HepG2 (cell line): ENCODE measurements around the gene LMNA. TPM values are rescaled to one million over a fixed set of nuclear protein-coding genes. Genes with fewer than 3 reads are reported as not detected.

Source experiments
- AGO2 ChIP-seq: fragments of 200-400 bp; formaldehyde crosslinking; optimal IDR thresholded peaks from 2 replicates; pipeline ENCODE3; 2017; ENCODE audit warnings: mild to moderate bottlenecking, low read depth, low read length, moderate library complexity
- CAMTA2 ChIP-seq: sonication (generic); formaldehyde crosslinking; IDR thresholded peaks from 2 replicates; pipeline ENCODE4 v1.4.0; 2020; ENCODE audit warnings: mild to moderate bottlenecking, missing genetic modification reagents, borderline replicate concordance
- ELF3 ChIP-seq: IDR thresholded peaks from 2 replicates; pipeline ENCODE4 v1.6.1; 2016; ENCODE audit warnings: missing genetic modification reagents, missing compliant biosample characterization
- FOXA1 ChIP-seq, 2 experiments: fragments of 450-650 bp in 1 of 2; sonication (generic) in 1 of 2; formaldehyde crosslinking in 1 of 2; IDR thresholded peaks; 2 replicates each; pipeline versions ENCODE4 v1.4.0 to v1.6.1; 2016 to 2020; ENCODE audit warnings: missing genetic modification reagents in 1 of 2
- KDM2A ChIP-seq: sonication (generic); formaldehyde crosslinking; IDR thresholded peaks from 2 replicates; pipeline ENCODE4 v1.4.0; 2020; ENCODE audit warnings: low read depth, missing genetic modification reagents, borderline replicate concordance
- MAFG ChIP-seq: sonication (generic); formaldehyde crosslinking; IDR thresholded peaks from 2 replicates; pipeline ENCODE4 v1.5.1; 2020; ENCODE audit warnings: mild to moderate bottlenecking, missing genetic modification reagents
- ZBTB7B ChIP-seq: sonication (generic); formaldehyde crosslinking; IDR thresholded peaks from 2 replicates; pipeline ENCODE4 v1.4.0; 2020; ENCODE audit warnings: missing genetic modification reagents
- ZNF180 ChIP-seq: sonication (generic); formaldehyde crosslinking; IDR thresholded peaks from 2 replicates; pipeline ENCODE4 v1.4.0; 2020; ENCODE audit warnings: low read depth, missing genetic modification reagents, borderline replicate concordance
- ZNF788 ChIP-seq: sonication (generic); formaldehyde crosslinking; IDR thresholded peaks from 2 replicates; pipeline ENCODE4 v1.5.0; 2020; ENCODE audit warnings: mild to moderate bottlenecking, missing genetic modification reagents, borderline replicate concordance
- polyA plus RNA-seq, 8 experiments: library from polyadenylated mRNA; depleted of rRNA in 3 of 8; stranded (reverse) in 7 of 8; unstranded in 1 of 8; fragments of >200 nt; fragmentation: Illumina TruSeq in 4 of 8; extraction: Trizol in 4 of 8; gene quantifications; 2 replicates each; pipeline versions ENCODE4 v1.2.1 to v1.2.3, GENCODE V29; 2011 to 2016; ENCODE audit warnings: low read depth in 4 of 8, missing spikeins in 1 of 8, mixed read lengths in 1 of 8; ENCODE audit not compliant: insufficient read depth in 1 of 8
- total RNA-seq, 5 experiments: library from RNA; depleted of rRNA; stranded (reverse); fragments of >200 nt; fragmentation: Illumina TruSeq; extraction: Trizol; gene quantifications; 2 replicates each; pipeline ENCODE4 v1.2.3, GENCODE V29; 2016; ENCODE audit warnings: low read depth in 1 of 5
- TF ChIP-seq, protein P1 (sequence below): sonication (generic); formaldehyde crosslinking; IDR thresholded peaks from 2 replicates; pipeline ENCODE4 v1.5.0; 2020; ENCODE audit warnings: mild to moderate bottlenecking, missing genetic modification reagents
- TF ChIP-seq, protein P2 (sequence below): fragments of 450-650 bp; IDR thresholded peaks from 2 replicates; pipeline ENCODE4 v1.6.1; 2017; ENCODE audit warnings: mild to moderate bottlenecking
- TF ChIP-seq, protein P3 (sequence below): sonication (generic); formaldehyde crosslinking; IDR thresholded peaks from 2 replicates; pipeline ENCODE4 v1.4.0; 2020; ENCODE audit warnings: missing genetic modification reagents

Gene LMNA
- total and polyA plus RNA-seq, 2 of the 13 experiments (the other 11 are each of a cell fraction or from before 2014, with no cell fraction given): 107 to 225 TPM

DNA sequence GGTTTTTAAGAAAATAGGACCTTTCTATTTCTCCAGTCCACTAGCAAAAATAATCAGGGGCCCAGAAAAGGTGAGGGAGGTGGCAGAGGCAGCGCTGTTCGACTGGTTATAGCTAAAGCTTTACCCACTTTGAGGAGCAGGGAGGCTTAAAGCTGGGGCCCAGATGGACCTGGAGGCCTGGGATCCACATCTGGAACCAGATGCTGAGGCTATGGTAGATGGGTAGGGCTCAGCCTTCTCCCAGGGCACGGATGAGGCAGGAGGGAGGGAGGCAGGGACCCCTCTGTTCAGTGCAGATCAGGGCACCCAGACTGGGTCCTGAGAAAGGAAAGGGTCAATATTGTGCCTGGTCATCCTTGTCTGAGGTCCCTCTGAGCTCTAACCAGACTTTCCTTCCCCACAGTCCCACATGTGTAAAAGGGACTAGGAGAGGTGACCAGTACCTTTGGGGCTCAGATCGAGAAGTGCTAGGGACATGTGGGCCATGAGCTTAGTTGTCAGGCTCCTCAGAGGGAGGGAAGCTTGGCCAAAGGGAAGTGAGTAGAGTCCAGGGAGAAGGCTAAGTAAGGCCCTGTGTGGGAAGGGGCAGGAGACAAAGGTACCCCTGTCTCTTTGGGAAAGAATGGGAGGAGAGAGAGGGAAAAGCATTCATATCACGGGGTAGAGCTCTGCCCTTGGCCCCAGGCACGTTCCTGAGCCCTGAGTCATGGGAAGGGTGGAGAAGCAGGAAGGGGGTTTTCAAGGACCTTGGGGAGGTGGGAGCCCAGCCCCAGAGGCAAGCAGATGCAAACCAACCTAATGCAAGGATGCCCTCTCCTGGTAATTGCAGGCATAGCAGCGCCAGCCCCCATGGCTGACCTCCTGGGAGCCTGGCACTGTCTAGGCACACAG is 15.4 kb downstream of the LMNA start (continued):
- TF ChIP-seq, protein P1, sequence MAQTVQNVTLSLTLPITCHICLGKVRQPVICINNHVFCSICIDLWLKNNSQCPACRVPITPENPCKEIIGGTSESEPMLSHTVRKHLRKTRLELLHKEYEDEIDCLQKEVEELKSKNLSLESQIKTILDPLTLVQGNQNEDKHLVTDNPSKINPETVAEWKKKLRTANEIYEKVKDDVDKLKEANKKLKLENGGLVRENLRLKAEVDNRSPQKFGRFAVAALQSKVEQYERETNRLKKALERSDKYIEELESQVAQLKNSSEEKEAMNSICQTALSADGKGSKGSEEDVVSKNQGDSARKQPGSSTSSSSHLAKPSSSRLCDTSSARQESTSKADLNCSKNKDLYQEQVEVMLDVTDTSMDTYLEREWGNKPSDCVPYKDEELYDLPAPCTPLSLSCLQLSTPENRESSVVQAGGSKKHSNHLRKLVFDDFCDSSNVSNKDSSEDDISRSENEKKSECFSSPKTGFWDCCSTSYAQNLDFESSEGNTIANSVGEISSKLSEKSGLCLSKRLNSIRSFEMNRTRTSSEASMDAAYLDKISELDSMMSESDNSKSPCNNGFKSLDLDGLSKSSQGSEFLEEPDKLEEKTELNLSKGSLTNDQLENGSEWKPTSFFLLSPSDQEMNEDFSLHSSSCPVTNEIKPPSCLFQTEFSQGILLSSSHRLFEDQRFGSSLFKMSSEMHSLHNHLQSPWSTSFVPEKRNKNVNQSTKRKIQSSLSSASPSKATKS (CRISPR knock-in tag): no peak
- peak; percentile 93 for TF ChIP-seq ELF3
- TF ChIP-seq, protein P2, sequence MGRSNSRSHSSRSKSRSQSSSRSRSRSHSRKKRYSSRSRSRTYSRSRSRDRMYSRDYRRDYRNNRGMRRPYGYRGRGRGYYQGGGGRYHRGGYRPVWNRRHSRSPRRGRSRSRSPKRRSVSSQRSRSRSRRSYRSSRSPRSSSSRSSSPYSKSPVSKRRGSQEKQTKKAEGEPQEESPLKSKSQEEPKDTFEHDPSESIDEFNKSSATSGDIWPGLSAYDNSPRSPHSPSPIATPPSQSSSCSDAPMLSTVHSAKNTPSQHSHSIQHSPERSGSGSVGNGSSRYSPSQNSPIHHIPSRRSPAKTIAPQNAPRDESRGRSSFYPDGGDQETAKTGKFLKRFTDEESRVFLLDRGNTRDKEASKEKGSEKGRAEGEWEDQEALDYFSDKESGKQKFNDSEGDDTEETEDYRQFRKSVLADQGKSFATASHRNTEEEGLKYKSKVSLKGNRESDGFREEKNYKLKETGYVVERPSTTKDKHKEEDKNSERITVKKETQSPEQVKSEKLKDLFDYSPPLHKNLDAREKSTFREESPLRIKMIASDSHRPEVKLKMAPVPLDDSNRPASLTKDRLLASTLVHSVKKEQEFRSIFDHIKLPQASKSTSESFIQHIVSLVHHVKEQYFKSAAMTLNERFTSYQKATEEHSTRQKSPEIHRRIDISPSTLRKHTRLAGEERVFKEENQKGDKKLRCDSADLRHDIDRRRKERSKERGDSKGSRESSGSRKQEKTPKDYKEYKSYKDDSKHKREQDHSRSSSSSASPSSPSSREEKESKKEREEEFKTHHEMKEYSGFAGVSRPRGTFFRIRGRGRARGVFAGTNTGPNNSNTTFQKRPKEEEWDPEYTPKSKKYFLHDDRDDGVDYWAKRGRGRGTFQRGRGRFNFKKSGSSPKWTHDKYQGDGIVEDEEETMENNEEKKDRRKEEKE: no peak
- TF ChIP-seq KDM2A: peak; percentile 63; the same call in 1 of the 2 replicates
- no peak for TF ChIP-seq ZNF180 (CRISPR knock-in tag)
- TF ChIP-seq MAFG (CRISPR knock-in tag): no peak
- TF ChIP-seq CAMTA2 (CRISPR knock-in tag): no peak
- TF ChIP-seq ZNF788 (CRISPR knock-in tag): peak; percentile 97; the same call in 1 of the 2 replicates
- TF ChIP-seq ZBTB7B (CRISPR knock-in tag): peak; percentile 92; the same call in 1 of the 2 replicates
- no peak for TF ChIP-seq FOXA1 (IDR thresholded peaks at IDR 0.05)
- TF ChIP-seq FOXA1 (CRISPR knock-in tag; IDR thresholded peaks at IDR 0.05): peak; percentile 33; the same call in 1 of the 2 replicates
- TF ChIP-seq AGO2: no peak
- TF ChIP-seq, protein P3, sequence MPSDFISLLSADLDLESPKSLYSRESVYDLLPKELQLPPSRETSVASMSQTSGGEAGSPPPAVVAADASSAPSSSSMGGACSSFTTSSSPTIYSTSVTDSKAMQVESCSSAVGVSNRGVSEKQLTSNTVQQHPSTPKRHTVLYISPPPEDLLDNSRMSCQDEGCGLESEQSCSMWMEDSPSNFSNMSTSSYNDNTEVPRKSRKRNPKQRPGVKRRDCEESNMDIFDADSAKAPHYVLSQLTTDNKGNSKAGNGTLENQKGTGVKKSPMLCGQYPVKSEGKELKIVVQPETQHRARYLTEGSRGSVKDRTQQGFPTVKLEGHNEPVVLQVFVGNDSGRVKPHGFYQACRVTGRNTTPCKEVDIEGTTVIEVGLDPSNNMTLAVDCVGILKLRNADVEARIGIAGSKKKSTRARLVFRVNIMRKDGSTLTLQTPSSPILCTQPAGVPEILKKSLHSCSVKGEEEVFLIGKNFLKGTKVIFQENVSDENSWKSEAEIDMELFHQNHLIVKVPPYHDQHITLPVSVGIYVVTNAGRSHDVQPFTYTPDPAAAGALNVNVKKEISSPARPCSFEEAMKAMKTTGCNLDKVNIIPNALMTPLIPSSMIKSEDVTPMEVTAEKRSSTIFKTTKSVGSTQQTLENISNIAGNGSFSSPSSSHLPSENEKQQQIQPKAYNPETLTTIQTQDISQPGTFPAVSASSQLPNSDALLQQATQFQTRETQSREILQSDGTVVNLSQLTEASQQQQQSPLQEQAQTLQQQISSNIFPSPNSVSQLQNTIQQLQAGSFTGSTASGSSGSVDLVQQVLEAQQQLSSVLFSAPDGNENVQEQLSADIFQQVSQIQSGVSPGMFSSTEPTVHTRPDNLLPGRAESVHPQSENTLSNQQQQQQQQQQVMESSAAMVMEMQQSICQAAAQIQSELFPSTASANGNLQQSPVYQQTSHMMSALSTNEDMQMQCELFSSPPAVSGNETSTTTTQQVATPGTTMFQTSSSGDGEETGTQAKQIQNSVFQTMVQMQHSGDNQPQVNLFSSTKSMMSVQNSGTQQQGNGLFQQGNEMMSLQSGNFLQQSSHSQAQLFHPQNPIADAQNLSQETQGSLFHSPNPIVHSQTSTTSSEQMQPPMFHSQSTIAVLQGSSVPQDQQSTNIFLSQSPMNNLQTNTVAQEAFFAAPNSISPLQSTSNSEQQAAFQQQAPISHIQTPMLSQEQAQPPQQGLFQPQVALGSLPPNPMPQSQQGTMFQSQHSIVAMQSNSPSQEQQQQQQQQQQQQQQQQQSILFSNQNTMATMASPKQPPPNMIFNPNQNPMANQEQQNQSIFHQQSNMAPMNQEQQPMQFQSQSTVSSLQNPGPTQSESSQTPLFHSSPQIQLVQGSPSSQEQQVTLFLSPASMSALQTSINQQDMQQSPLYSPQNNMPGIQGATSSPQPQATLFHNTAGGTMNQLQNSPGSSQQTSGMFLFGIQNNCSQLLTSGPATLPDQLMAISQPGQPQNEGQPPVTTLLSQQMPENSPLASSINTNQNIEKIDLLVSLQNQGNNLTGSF (CRISPR knock-in tag): no peak
